Measurements from ENCODE around the gene CKMT2.
A peak's percentile ranks its signal among the peaks of the same experiment; 100 is the strongest.
"Not testable (repeated sequence)": the region's sequence is repeated elsewhere in the genome, so short reads cannot be mapped to it uniquely, and the experiment has no call there.

Gene CKMT2

DNA sequence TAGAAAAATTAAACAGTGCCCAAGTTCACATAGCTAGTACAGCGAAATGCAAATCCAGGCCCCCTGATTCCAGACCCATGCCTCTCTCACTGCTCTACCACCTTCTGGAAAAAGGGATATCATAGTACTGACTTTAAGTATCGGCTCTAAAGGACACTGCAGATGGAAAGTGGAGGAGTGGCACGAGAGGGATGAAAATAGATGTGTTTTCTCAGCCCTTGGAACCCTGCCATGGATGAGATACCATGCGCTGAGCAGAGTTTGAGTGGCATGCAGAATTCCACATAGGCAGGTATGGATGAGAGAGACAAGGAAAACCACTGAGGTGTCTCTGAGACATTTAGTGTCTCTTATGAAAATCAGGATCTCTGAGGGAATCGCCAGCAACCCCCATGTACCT, 18.8 kb downstream of the CKMT2 start:
- DNase-seq (ENCODE audit: low read depth), result no peak

DNA sequence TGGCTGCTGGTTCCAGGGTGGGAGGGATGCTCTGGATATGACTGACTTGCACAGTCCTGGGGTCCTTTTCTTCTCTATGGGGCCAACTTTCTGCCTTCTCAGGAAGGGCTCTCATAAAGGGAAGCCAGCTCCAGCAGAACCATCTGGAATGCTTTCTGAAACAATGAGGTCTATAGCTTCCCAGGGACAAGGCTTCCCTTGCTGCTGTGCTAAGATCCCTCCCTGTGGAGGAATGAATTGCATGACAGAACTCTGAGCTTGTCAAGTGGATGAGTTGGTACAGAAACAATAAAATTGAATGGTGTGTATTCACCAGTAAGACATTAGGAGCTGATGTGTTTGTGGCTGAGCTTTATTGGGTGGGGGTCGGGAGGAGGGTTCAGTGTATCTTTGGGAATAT, 19.8 kb downstream of the CKMT2 start:
- DNase-seq (ENCODE audit: low read depth), result no peak

DNA sequence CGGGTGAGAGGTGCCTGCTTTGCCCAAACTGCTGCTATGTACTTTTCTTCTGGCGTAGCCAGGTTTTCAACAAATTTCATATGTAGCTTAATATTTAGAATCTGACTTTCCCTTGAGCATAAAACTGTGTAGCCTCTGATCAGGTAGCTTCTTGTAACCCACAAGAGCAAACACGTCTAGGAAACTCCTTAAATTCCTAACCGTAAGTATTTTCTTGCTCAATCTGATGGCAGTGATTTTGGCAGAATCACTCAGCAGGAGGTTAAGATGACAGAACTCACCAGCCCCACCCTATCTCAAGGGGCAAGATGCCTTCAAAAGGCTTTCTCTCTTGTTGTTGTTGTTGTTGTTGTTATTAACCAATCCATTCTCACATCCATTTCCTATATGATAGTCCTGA, 20.8 kb downstream of the CKMT2 start:
- no peak for DNase-seq (ENCODE audit: low read depth)

DNA sequence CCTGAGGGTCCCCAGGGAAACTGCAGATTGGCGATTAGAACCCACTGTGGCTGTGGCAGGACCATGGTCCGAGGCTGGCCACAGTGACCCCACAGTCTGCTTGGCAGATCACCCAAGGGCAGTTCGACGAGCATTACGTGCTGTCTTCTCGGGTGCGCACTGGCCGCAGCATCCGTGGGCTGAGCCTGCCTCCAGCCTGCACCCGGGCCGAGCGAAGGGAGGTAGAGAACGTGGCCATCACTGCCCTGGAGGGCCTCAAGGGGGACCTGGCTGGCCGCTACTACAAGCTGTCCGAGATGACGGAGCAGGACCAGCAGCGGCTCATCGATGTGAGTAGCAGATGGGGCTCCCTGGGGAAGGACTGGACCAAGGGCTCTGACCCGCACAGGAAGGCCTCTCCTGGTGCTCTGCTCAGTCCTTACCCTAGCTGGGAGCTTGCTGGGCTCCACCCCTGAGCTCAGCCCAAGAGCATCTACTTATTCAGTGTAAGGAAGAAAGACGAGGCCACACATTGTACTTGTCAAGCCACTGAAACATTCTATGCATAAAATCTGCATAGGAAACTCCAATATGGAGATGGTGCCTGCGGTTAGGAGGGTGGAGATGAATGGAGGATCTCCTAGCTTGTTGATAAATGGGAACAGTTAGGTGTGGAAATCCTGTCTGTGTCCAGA, 21.9 kb downstream of the CKMT2 start:
- no peak for DNase-seq (ENCODE audit: low read depth)

DNA sequence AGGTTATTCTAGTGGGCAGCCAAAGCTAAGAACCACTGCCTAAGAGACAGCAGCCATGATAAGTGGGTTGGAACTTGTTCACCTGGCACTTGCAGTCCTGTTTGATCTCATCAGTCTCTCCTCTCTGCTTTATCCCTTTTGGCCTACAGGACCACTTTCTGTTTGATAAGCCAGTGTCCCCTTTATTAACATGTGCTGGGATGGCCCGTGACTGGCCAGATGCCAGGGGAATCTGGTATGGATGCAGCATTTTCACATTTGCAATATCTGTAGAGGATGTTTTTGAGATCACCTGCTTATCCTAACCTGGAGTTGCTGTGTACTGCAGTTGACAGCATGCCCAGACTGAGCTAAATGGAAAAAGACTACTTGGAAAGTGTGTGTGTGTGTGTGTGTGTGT, 23.6 kb downstream of the CKMT2 start:
- DNase-seq (ENCODE audit: low read depth), result no peak

DNA sequence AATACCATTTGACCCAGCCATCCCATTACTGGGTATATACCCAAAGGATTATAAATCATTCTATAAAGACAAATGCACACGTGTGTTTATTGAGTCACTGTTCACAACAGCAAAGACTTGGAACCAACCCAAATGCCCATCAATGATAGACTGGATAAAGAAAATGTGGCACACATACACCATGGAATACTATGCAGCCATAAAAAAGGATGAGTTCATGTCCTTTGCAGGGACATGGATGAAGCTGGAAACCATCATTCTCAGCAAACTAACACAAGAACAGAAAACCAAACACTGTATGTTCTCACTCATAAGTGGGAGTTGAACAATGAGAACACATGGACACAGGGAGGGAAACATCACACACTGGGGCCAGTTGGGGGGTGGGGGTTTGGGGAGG, 29.7 kb downstream of the CKMT2 start:
- not testable (repeated sequence) for DNase-seq (ENCODE audit: low read depth)

DNA sequence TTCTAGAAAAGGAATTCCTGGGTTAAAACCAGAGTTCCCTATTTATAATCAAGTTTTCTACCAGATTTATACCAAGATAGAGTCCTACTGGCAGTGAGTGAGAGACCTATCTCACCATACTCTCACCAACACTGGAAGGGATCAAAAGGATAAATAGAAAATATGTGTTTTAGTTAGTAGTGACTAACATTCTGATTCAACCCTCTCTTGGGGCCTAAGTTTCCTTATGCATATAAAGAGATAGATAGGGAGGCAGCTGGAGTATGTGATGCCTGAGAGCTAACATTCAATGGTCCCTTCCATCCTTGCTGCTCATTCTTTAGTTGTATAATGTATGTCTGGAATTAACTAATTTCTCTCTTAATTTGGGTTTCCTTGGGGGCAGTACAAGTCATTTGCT, 32.0 kb downstream of the CKMT2 start:
- no peak for DNase-seq (ENCODE audit: low read depth)

DNA sequence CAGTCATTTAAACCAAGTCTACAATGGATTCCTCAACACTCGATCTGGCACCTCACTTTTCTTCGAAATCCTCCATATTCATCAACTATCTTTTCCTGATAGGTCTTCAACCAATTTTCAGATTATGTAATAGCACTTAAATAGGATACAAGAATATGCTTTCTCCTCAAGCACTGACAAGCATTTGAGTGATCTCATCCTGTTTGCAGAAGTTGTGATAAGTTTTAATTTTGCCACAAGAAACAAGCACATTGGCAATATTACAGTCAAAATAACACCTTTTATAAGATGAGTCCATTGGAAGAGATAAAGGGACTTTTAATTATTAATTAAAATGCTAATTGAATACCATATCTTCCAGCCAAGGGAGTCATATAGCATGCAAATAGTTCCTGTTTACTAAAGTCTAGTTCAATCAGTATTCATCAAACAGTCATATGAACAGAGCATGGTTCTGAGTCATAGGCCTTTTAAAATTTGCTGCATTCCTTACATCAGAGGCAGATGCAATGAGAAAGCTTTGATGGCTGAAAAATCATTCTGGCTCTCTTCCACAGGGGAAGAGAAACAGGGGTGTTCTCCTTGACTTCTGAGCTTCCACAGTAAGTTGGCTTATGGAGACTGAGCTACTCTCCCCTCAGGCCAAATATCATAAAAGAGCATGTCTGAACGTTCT, 35.5 kb downstream of the CKMT2 start:
- DNase-seq (ENCODE audit: low read depth), result peak; percentile 81

DNA sequence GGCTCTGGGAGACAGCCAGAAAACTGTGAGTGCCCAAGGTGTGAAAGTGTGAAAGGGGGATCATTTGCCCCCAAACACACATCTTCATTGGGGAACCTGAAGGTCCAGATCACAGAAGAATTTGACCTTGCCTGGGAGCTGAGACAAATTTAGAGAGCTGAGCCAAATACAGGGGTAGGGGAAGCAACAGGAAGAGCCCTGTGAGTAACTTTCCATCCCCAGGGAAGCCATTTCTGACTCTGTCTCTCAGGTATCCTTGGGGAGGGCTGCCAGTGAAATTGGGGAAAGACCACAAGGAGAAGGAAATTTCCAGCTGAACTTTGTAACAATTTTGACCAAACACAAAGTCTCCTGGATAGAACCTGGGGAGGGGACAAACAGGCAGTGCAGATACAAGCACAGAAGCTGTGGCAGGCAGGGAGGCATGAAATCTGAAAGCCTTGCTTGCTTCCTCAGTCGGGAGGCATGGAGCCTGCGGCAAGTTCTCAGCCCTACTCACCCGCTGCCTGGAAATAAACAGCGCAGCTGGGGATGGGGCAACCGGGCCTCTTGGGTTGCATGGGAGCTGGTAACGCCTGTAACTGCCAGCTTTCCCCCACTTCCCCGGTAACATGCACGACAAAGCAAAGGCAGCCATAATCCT, 36.8 kb downstream of the CKMT2 start:
- no peak for DNase-seq (ENCODE audit: low read depth)

DNA sequence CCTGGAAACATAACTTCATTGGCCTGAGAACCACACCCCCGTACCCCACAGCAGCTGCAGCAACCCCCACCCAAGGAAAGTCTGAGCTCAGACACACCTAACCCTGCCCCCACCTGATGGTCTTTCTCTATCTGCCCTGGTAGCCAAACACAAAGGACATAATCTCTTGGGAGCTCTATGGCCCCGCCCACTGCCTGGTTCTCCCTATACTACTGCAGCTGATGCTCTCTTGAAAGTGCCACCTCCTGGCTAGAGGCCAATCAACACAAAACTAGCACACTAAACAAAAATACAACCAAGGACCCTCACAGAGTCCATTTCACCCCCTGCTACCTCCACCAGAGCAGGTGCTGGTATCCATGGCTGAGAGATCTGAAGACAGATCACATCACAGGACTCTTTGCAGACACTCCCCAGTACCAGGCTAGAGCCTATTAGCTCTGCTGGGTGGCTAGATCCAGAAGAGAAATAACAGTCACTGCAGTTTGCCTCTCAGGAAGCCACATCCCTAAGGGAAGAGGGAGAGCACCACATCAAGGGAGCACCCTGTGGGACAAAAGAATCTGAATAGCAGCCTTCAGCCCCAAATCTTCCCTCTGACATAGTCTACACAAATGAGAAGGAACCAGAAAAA, 37.4 kb downstream of the CKMT2 start:
- DNase-seq (ENCODE audit: low read depth), result not testable (repeated sequence)

DNA sequence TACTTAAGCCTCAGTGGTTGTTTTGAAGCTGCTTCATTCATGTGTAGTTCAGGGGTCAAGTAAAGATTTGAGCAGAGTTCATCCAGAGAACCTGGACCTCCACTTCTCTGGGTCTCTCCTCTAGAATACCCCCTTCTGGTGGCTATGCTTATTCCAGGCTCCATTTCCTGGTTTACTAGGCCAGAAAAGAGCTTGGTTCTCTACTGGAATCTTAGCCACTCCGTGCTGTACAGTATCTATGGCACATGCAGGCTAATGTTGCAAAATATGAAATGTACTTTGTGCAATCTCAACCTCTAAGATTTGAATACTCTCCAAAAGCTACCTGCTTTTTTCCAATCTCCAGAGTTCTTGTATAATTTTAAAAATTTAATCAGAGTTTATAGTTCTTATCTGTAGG, 50.9 kb downstream of the CKMT2 start:
- no peak for DNase-seq (ENCODE audit: low read depth)

DNA sequence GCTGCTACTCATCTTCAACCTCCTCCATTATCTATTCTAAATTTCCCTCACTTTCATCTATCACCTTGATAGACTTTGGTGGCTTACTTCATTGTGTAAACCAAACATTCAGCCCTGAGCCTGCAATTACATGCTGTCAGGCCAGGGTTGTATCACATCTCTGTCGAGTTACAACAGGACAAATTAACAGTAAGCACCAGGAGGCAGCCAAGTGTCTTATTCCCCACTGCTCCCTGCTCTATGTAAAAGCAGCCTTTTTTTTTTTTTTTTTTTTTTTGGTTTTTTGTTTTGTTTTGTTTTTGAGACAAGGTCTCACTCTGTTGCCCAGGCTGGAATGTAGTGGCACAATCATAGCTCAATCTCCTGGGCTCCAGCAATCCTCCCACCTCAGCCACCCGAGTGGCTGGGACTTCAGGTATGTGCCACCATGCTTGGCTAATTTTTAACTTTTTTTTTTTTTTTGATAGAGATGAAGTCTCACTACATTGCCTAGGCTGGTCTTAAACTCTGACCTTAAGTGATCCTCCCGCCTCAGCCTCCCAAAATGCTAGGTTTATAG, 53.0 kb downstream of the CKMT2 start:
- no peak for DNase-seq (ENCODE audit: low read depth)

DNA sequence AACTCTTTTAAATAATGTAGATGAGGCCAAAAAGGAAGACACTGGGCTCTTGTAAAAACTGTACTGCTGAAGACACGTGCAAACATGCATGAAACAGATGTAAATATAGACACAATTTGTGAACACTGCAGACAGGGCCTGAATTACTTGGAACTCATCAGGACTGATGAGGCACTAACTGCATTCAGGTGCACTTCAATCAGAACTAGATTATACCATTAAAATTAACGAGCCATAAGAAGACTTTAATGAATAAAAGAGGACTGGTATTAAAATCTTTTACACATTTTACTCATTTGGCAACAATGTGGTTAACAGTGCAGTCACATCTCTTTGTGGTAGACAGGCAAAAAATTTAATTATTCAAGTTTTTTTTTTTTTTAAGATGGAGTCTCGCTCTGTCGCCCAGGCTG, 54.9 kb downstream of the CKMT2 start:
- no peak for DNase-seq (ENCODE audit: low read depth)

DNA sequence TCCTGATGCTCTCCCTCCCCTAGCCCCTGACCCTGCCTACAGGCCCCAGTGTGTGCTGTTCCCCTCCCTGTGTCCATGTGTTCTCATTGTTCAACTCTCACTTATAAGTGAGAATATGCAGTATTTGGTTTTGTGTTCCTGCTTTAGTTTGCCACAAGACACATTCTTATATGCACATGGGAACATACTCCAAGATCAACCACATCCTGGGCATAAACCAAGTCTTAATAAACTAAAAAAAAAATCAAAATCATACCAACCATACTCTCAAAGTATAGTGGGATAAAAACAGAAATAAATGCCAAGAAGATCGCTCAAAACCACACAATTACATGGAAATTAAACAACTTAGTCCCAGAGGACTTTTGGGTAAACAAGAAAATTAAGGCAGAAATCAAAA, 57.0 kb downstream of the CKMT2 start:
- no peak for DNase-seq (ENCODE audit: low read depth)

DNA sequence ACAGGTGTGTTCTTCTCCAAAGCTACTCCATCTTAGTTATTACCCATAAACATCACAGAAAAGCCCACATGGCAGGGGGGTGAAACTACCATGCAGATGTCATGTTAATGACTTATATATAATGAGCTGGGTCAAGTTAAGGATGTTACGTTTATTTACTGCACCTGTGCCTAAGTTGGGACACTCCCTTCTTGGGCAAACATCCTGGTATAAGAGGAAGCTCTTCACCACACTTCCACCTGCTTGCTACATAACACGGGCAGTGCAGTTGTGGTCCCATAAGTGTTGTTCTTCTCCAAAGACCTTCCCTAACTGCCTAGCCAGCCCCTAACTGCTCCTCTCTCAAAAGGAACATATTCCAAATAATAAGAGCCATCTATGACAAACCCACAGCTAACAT, 59.0 kb downstream of the CKMT2 start:
- DNase-seq (ENCODE audit: low read depth), result no peak

DNA sequence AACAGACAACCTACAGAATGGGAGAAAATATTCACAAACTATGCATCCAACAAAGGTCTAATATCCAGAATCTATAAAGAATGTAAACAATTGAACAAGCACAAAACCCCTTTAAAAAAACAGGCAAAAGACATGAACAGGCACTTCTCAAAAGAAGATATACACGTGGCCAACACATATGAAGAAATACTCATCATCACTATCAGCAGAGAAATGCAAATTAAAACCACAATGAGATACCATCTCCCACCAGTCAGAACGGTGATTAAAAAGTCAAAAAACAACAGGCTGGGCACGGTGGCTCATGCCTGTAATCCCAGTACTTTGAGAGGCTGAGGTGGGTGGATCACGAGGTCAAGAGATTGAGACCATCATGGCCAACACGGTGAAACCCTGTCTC, 60.9 kb downstream of the CKMT2 start:
- not testable (repeated sequence) for DNase-seq (ENCODE audit: low read depth)

DNA sequence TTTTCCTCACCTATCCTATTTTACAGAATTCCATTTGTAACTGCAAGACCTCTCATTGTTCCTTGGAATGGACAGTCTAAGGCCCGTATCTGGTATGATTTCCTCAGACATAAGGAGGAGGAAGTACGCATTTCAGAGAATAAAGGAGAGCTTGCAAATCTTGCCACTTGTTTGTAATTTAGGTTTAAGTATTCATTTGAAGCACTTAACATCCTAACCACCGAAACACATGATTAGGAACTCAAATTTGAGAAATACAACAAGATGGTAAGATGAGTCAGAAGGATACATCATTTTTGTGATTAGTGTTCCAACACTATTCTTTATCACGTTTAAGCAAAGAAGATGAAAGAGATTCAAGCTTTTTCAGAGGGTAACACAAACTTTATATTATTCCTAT, 64.4 kb downstream of the CKMT2 start:
- DNase-seq (ENCODE audit: low read depth), result no peak

DNA sequence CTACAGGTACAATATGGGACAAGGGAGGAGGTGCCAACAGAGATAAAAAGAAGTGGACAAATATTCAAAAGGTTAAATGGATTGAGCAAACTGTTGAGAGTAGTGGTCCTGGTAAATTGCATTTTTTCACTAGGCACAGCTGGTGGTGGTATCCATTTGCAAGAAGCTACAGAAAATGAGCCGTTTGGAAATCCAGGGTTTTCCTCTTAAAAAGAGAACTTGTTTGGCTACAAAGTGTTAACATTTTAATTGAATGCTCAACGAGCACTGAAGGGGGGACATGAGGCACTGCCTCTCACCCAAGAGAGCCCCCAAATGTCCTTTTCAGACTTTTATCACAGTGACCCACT, 67.8 kb downstream of the CKMT2 start:
- no peak for DNase-seq (ENCODE audit: low read depth)

DNA sequence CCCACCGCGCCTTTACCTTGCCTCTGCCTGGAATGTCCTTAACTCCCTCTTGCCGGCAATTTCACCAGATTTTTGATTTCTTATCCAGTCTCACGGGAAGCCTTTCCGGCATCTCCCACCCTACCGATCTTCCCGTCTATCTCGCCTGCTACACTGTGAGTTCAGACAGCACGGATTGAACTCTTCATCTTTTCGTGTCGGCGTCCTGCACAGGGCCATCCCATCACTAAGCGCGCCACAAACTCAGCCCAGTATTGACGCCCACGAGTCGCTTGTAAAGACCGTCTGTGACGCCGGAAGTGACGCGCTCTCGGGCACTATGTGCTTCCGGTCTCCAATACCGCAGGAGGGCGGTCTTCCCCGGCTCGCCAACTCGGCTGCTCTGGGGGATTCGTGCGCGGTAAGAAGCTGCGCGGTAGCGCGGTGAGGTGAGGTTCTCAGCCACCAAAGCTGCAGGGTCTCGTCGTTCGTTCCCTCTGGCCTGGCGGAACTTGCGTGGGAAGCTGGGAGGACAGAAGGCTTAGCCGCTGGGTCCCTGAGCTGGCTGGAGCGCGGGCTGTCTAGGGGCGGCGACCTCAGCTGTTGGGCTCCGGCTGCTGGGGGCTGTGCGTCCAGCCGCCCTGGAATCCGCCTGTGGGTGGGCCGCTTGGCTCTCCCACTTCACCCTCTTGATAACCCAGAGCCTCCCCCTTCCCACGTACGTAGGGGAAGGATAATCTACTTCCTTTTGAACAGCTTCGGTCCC, 68.3 kb downstream of the CKMT2 start, which contains the start of gene ZCCHC9:
ZCCHC9 (plus strand) TSS at position 317 of the 745 bp plus-strand sequence. CDS start 3,171 bp downstream, outside the sequence.
- peak; percentile 89 for DNase-seq (ENCODE audit: low read depth)

DNA sequence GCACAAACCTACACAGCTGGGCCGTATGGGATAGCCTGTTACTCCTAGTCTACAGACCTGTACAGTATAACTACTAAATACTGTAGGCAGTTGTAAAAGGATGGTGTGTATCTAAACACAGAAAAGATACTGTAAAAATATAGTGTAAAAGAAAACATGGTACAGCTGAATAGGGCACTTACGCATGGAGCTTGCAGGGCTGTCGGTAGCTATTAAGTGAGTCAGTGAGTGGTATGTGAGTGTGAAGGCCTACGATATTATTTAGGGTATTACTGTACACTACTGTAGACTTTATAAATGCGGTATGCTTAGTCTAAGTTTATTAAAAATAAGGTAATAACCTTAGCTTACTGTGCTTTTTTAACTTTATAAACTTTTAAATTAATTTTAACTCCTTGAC, 69.5 kb downstream of the CKMT2 start:
- DNase-seq (ENCODE audit: low read depth), result no peak

DNA sequence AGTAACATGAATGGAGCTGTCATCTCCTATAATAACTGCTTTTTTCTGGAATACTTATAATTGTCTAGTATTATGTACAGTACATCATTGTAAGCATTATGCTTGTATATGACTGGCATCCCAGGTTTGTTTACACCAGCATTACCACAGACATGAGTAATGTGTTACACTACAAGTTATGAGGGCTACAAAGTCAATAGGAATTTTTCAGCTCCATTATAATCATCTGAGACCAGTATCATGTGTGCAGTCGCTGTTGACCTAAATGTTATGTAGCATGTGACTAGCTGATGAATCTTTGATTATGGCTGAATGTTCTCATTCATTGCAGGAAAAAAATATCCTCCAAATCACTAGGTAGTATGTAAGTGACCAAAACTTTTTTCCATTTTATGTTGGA, 70.4 kb downstream of the CKMT2 start:
- no peak for DNase-seq (ENCODE audit: low read depth)

DNA sequence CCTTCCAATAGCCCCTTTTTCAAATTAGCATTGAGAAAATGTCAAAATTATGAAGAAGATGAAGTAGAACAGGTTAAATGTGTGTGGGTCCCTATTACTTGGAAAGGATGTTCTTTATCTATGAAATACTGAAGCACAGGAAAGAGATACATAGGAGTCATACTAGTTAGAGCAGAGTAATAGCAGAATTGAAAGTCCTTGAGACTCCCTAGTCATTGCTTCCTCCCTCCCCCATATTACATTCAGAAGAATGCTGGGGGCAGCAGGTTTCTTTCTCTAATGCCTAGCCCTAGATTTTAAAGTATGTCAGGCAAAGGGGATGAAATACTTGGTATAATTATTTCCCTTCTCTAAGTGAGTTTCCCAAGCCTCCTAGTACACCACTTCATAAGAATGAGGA, 72.7 kb downstream of the CKMT2 start:
- no peak for DNase-seq (ENCODE audit: low read depth)

All from GM04504 (cell line).